CD4-positive, alpha-beta memory T cell (primary cell): Measurements from ENCODE around the gene NRARP. TPM values are rescaled to one million over a fixed set of nuclear protein-coding genes. Genes with fewer than 3 reads are reported as not detected.
"Not testable (repeated sequence)": the region's sequence is repeated elsewhere in the genome, so short reads cannot be mapped to it uniquely, and the experiment has no call there.

Experiments used
- CTCF ChIA-PET: fragments of 350-600 bp; sonication (Branson Sonifier 250); formaldehyde crosslinking; loops from one replicate; lab custom pipeline; 2021; ENCODE audit warnings: inconsistent platforms; ENCODE audit not compliant: partially characterized antibody; lab: Charles Lee
- POLR2A ChIA-PET: fragments of 350-600 bp; sonication (Branson Sonifier 250); formaldehyde crosslinking; loops from one replicate; lab custom pipeline; 2021; ENCODE audit not compliant: partially characterized antibody; lab: Charles Lee
- DNase-seq, 5 donors: peaks; one replicate each; pipeline versions ENCODE4 v3.0.0 to v3.0.0-alpha.2; 2020 to 2022; ENCODE audit warnings: mixed read lengths in 1 of 5
- H3K27ac ChIP-seq: one replicate; pipeline ENCODE4 v1.7.0; 2013; ENCODE audit warnings: low read depth, low read length
- H3K27me3 ChIP-seq: 2 replicates; pipeline ENCODE4 v1.7.0; 2013; ENCODE audit warnings: mild to moderate bottlenecking, low read length, moderate library complexity; ENCODE audit not compliant: insufficient read depth
- H3K36me3 ChIP-seq: 2 replicates; pipeline ENCODE4 v1.7.0; 2013; ENCODE audit warnings: mild to moderate bottlenecking, low read length, moderate library complexity; ENCODE audit not compliant: insufficient read depth
- H3K4me1 ChIP-seq: 2 replicates; pipeline ENCODE4 v1.7.0; 2013; ENCODE audit warnings: mild to moderate bottlenecking, low read length, moderate library complexity; ENCODE audit not compliant: insufficient read depth
- H3K4me3 ChIP-seq, 2 donors: one replicate each; pipeline ENCODE4 v1.7.0; 2013; ENCODE audit warnings: low read length in 2 of 2, mild to moderate bottlenecking in 1 of 2
- H3K9me3 ChIP-seq, 2 donors: one replicate each; pipeline ENCODE4 v1.7.0; 2013; ENCODE audit warnings: low read length in 2 of 2, control low read depth in 1 of 2; ENCODE audit not compliant: control insufficient read depth in 1 of 2
- H3K27ac Mint-ChIP-seq, 7 donors: one replicate each; pipeline ENCODE4 v1.8.0; 2020 to 2021; ENCODE audit warnings: mixed read lengths in 7 of 7, mild to moderate bottlenecking in 6 of 7, inconsistent platforms in 3 of 7, moderate library complexity in 3 of 7
- H3K27me3 Mint-ChIP-seq, 2 donors: one replicate each; pipeline ENCODE4 v1.8.0; 2020 to 2021; ENCODE audit warnings: mixed read lengths in 2 of 2
- H3K36me3 Mint-ChIP-seq, 2 donors: one replicate each; pipeline ENCODE4 v1.8.0; 2020 to 2021; ENCODE audit warnings: mixed read lengths in 2 of 2, inconsistent platforms in 1 of 2, mild to moderate bottlenecking in 1 of 2
- H3K4me1 Mint-ChIP-seq, 4 donors: one replicate each; pipeline ENCODE4 v1.8.0; 2020 to 2021; ENCODE audit warnings: mixed read lengths in 4 of 4, mild to moderate bottlenecking in 1 of 4
- H3K4me3 Mint-ChIP-seq, 8 donors: one replicate each; pipeline ENCODE4 v1.8.0; 2020 to 2021; ENCODE audit warnings: mixed read lengths in 8 of 8, mild to moderate bottlenecking in 7 of 8, moderate library complexity in 6 of 8, inconsistent platforms in 3 of 8
- H3K9me3 Mint-ChIP-seq, 8 donors: one replicate each; pipeline ENCODE4 v1.8.0; 2020 to 2021; ENCODE audit warnings: mixed read lengths in 8 of 8, mild to moderate bottlenecking in 5 of 8, inconsistent platforms in 3 of 8, moderate library complexity in 1 of 8
- intact Hi-C: fragments of 100-400 bp; cut with micrococcal nuclease; formaldehyde crosslinking; loops from one replicate; pipeline ENCODE4 v1.15.1; 2023
- polyA plus RNA-seq, 2 donors: library from polyadenylated mRNA; unstranded; fragments of 300-500 nt; fragmentation: Illumina TruSeq; gene quantifications; one replicate each; pipeline ENCODE4 v1.2.3, GENCODE V29; 2021
- total RNA-seq, 2 experiments: library from RNA; stranded (reverse); gene quantifications; one replicate each; pipeline ENCODE4 v1.2.3, GENCODE V29; 2021

Gene NRARP
- total and polyA plus RNA-seq, 4 experiments from 2014 or later = 0.25 to 0.29 TPM; not detected in 2

- Mint-ChIP-seq H3K36me3 (peaks cover 23 to 33% of the 10 kb centered on the region in 2 donors), H3K27ac (no peak overlapping the region), H3K4me3 (no peak overlapping the region), H3K4me1 (peaks cover 4 to 16% (median 9%) of the 10 kb centered on the region in 4 donors), H3K9me3 (no peaks in the 10 kb centered on the region), H3K27me3 (no peaks in the 10 kb centered on the region)
- no peaks in the 10 kb centered on the region for H3K9me3 ChIP-seq
- H3K4me3 ChIP-seq = no peak overlapping the region
- H3K27ac ChIP-seq = no peak overlapping the region
- H3K27me3 ChIP-seq = no peaks in the 10 kb centered on the region
- intact Hi-C loops = no loop called here
- peaks cover 3% of the 10 kb centered on the region for H3K4me1 ChIP-seq
- no peak for DNase-seq
- CTCF ChIA-PET = interaction anchor here (1.7 kb wide), 1 partner anchor 21 kb away, joined by 3 read pairs; no protein-coding TSS in a partner anchor
- H3K36me3 ChIP-seq = peaks cover 27% of the 10 kb centered on the region
- POLR2A ChIA-PET = interaction anchor here (1.5 kb wide), 1 partner anchor 10 kb away, joined by 4 read pairs; the partner anchor contains the start of gene NELFB
Measured at GRCh38 chr9:137266162-137266527, 35.9 kb downstream of the NRARP start.

- intact Hi-C loops = no loop called here
- DNase-seq = no peak
- H3K4me3 Mint-ChIP-seq = no peak overlapping the region
- POLR2A ChIA-PET = interaction anchor here (1.4 to 1.5 kb wide), 2 partner anchors 10 to 25 kb away, joined by 3 to 4 read pairs; partner anchors contain the start of genes NELFB and TUBB4B
- no peaks in the 10 kb centered on the region for H3K4me1 ChIP-seq
- no peak overlapping the region for H3K27ac ChIP-seq
- no peak overlapping the region for H3K4me3 ChIP-seq
- no peaks in the 10 kb centered on the region for H3K27me3 Mint-ChIP-seq
- CTCF ChIA-PET = no interaction called here
- peaks cover 23 to 30% of the 10 kb centered on the region in 2 donors for H3K36me3 Mint-ChIP-seq
- H3K27ac Mint-ChIP-seq = no peak overlapping the region
- peaks cover 27% of the 10 kb centered on the region for H3K36me3 ChIP-seq
- no peaks in the 10 kb centered on the region for H3K9me3 Mint-ChIP-seq
- H3K4me1 Mint-ChIP-seq = peaks cover 4 to 12% (median 8%) of the 10 kb centered on the region in 4 donors
- H3K9me3 ChIP-seq = no peaks in the 10 kb centered on the region
- no peaks in the 10 kb centered on the region for H3K27me3 ChIP-seq
Measured at GRCh38 chr9:137265496-137266161, 36.4 kb downstream of the NRARP start.

- POLR2A ChIA-PET = interaction anchor here (1.4 kb wide), 1 partner anchor 23 kb away, joined by 3 read pairs; the partner anchor contains the start of gene TUBB4B
- H3K4me3 Mint-ChIP-seq = no peak overlapping the region
- Histone ChIP-seq H3K4me1 (no peaks in the 10 kb centered on the region), H3K4me3 (no peak overlapping the region), H3K27me3 (no peaks in the 10 kb centered on the region), H3K9me3 (no peaks in the 10 kb centered on the region), H3K36me3 (peaks cover 25% of the 10 kb centered on the region), H3K27ac (no peak overlapping the region)
- CTCF ChIA-PET = no interaction called here
- H3K36me3 Mint-ChIP-seq = peaks cover 19 to 23% of the 10 kb centered on the region in 2 donors
- H3K27ac Mint-ChIP-seq = no peak overlapping the region
- intact Hi-C loops = no loop called here
- H3K27me3 Mint-ChIP-seq = no peaks in the 10 kb centered on the region
- peaks cover 2 to 7% (median 5%) of the 10 kb centered on the region in 4 donors for H3K4me1 Mint-ChIP-seq
- DNase-seq = peak in 1 of 5 donors; percentile 22
- H3K9me3 Mint-ChIP-seq = no peaks in the 10 kb centered on the region
Measured at GRCh38 chr9:137264067-137264466, 38.0 kb downstream of the NRARP start.

GRCh38 chr9:137263506-137263905 is 38.6 kb downstream of the NRARP start:
- H3K36me3 Mint-ChIP-seq = peaks cover 15 to 19% of the 10 kb centered on the region in 2 donors
- peak in 1 of 5 donors; percentile 27 for DNase-seq

GRCh38 chr9:137262909-137263285 is 39.2 kb downstream of the NRARP start:
- Mint-ChIP-seq H3K36me3 (peaks cover 14 to 17% of the 10 kb centered on the region in 2 donors), H3K9me3 (no peaks in the 10 kb centered on the region), H3K4me1 (peaks cover 0 to 7% (median 0%) of the 10 kb centered on the region in 4 donors), H3K4me3 (no peak overlapping the region), H3K27me3 (no peaks in the 10 kb centered on the region), H3K27ac (no peak overlapping the region)
- peak in 1 of 5 donors; percentile 24 for DNase-seq
- Histone ChIP-seq H3K4me1 (no peaks in the 10 kb centered on the region), H3K9me3 (no peaks in the 10 kb centered on the region), H3K27me3 (no peaks in the 10 kb centered on the region), H3K27ac (no peak overlapping the region), H3K4me3 (no peak overlapping the region), H3K36me3 (peaks cover 29% of the 10 kb centered on the region)
- ChIA-PET POLR2A (interaction anchor here (1.3 kb wide), 1 partner anchor 22 kb away, joined by 3 read pairs; no protein-coding TSS in a partner anchor), CTCF (interaction anchor here (2.7 kb wide), 1 partner anchor 26 kb away, joined by 13 read pairs; no protein-coding TSS in a partner anchor)
- intact Hi-C loops = no loop called here

More at GRCh38 chr9:137263506-137263905, 38.6 kb downstream of the NRARP start:
- Histone ChIP-seq H3K4me1 (no peaks in the 10 kb centered on the region), H3K9me3 (no peaks in the 10 kb centered on the region), H3K27ac (no peak overlapping the region), H3K36me3 (peaks cover 31% of the 10 kb centered on the region), H3K27me3 (no peaks in the 10 kb centered on the region), H3K4me3 (no peak overlapping the region)
- Mint-ChIP-seq H3K27me3 (no peaks in the 10 kb centered on the region), H3K4me1 (peaks cover 0 to 7% (median under 1%) of the 10 kb centered on the region in 4 donors), H3K4me3 (no peak overlapping the region), H3K27ac (no peak overlapping the region), H3K9me3 (no peaks in the 10 kb centered on the region)
- intact Hi-C loops = no loop called here
- ChIA-PET CTCF (no interaction called here), POLR2A (interaction anchor here (1.3 kb wide), 1 partner anchor 23 kb away, joined by 3 read pairs; no protein-coding TSS in a partner anchor)

- H3K27me3 ChIP-seq, H3K27ac Mint-ChIP-seq, intact Hi-C loops, H3K4me1 Mint-ChIP-seq, H3K9me3 ChIP-seq, H3K9me3 Mint-ChIP-seq, H3K27ac ChIP-seq, H3K27me3 Mint-ChIP-seq, H3K4me1 ChIP-seq, H3K4me3 Mint-ChIP-seq, H3K4me3 ChIP-seq: not testable (repeated sequence)
- H3K36me3 Mint-ChIP-seq = peaks cover 11 to 14% of the 10 kb centered on the region in 2 donors
- ChIA-PET POLR2A (interaction anchor here (1.3 kb wide), 1 partner anchor 22 kb away, joined by 3 read pairs; no protein-coding TSS in a partner anchor), CTCF (interaction anchor here (2.7 kb wide), 1 partner anchor 26 kb away, joined by 13 read pairs; no protein-coding TSS in a partner anchor)
- DNase-seq = peak in 1 of 5 donors; percentile 4
- peaks cover 27% of the 10 kb centered on the region for H3K36me3 ChIP-seq
Measured at GRCh38 chr9:137262173-137262908, 39.7 kb downstream of the NRARP start.
